Measurements from ENCODE around the gene TTLL3. TPM values are rescaled to one million over a fixed set of nuclear protein-coding genes. Genes with fewer than 3 reads are reported as not detected.

TTLL3 gene
- total RNA-seq, 1 donor from 2014 or later = 34.4 TPM

DNA sequence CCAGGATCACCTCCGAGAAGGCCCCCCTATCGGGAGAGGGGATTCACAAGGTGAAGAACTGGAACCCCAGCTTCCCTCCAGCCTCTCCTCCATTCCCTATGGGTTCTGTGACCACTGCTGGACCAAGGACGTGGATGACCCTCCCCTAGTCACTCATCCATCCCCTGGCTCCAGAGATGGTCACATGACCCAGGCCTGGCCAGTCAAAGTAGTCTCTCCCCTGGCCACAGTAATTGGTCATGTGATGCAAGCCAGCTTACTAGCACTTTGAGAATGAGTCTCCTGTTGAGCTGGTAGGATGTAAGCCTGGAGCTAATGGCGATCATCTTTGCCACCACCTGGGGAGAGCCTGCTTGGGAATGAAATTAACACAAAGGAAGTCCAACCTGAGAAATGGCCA, 44.2 kb upstream of the TTLL3 start:
- Mint-ChIP-seq H3K9me3 (ENCODE audit: unreplicated experiment) (no peaks in the 10 kb centered on the region), H3K27ac (ENCODE audit: unreplicated experiment) (no peak overlapping the region), H3K4me3 (ENCODE audit: unreplicated experiment) (no peak overlapping the region), H3K36me3 (ENCODE audit: low read depth, unreplicated experiment) (peaks cover 9% of the 10 kb centered on the region), H3K4me1 (ENCODE audit: unreplicated experiment) (peaks cover 23% of the 10 kb centered on the region), H3K27me3 (ENCODE audit: unreplicated experiment) (peaks cover 10% of the 10 kb centered on the region)
- no peak for DNase-seq (ENCODE audit: low spot score)
- TF ChIP-seq, protein P1, sequence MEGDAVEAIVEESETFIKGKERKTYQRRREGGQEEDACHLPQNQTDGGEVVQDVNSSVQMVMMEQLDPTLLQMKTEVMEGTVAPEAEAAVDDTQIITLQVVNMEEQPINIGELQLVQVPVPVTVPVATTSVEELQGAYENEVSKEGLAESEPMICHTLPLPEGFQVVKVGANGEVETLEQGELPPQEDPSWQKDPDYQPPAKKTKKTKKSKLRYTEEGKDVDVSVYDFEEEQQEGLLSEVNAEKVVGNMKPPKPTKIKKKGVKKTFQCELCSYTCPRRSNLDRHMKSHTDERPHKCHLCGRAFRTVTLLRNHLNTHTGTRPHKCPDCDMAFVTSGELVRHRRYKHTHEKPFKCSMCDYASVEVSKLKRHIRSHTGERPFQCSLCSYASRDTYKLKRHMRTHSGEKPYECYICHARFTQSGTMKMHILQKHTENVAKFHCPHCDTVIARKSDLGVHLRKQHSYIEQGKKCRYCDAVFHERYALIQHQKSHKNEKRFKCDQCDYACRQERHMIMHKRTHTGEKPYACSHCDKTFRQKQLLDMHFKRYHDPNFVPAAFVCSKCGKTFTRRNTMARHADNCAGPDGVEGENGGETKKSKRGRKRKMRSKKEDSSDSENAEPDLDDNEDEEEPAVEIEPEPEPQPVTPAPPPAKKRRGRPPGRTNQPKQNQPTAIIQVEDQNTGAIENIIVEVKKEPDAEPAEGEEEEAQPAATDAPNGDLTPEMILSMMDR (IDR thresholded peaks at IDR 0.05; ENCODE audit: unreplicated experiment) = no peak

DNA sequence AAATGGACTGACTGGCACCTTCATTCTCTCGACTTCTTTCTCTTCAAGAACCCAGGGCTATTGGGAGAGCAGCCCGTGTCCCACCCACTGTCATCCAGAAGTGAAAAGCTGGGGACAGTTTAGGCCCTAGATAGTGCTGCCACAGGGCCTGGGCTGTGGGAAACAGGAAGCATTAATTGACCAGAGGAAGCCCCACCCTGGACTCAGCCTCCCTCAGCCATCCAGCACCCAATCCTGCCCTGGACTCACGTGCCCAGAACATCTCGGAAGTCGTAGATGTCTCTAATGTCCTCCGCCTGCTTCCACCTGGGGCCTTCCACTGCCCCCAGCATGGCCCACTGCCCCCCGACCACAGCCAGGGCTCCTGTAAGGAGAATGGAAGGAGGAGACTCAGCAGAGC, 42.6 kb upstream of the TTLL3 start:
- Mint-ChIP-seq H3K36me3 (ENCODE audit: low read depth, unreplicated experiment) (peaks cover 7% of the 10 kb centered on the region), H3K4me1 (ENCODE audit: unreplicated experiment) (peaks cover 27% of the 10 kb centered on the region), H3K9me3 (ENCODE audit: unreplicated experiment) (no peaks in the 10 kb centered on the region), H3K27ac (ENCODE audit: unreplicated experiment) (no peak overlapping the region), H3K4me3 (ENCODE audit: unreplicated experiment) (peak overlapping the region; percentile 47), H3K27me3 (ENCODE audit: unreplicated experiment) (peaks cover 10% of the 10 kb centered on the region)
- TF ChIP-seq, protein P1 (IDR thresholded peaks at IDR 0.05; ENCODE audit: unreplicated experiment) = no peak
- no peak for DNase-seq (ENCODE audit: low spot score)

DNA sequence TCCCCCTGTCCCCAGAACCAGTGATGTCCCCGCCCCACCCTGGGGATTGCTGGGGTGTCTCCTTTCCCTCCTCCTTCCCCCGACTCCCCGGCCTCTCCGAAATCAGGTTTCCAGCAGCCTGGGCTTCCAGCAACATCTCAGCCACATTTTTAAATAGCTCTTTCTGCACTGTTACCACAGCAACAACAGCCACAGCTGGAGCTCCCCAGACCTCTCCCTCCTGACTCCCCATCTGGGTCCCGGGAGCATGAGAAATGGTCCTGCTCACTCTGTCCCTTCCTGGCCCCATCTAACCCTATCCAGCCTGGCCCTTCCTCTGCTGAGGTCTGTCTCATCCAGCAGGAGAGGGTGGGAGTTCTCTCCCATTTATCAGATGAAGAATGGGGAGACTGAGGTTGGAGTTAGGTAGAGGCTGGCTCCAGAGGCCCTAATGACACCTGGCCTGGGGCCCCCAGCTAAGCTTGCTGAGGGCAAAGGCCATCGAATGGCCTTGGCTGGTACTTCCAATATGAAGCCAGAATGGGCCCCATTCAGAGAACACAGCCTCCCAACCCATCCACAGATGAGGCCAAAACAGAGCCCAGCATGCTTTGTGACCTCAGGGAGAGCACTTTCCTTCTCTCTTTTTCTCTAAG, 41.8 kb upstream of the TTLL3 start:
- no peak overlapping the region for H3K27ac Mint-ChIP-seq (ENCODE audit: unreplicated experiment)
- TF ChIP-seq, protein P1 (IDR thresholded peaks at IDR 0.05; ENCODE audit: unreplicated experiment) = no peak
- peaks cover 7% of the 10 kb centered on the region for H3K36me3 Mint-ChIP-seq (ENCODE audit: low read depth, unreplicated experiment)
- H3K4me3 Mint-ChIP-seq (ENCODE audit: unreplicated experiment) = peak overlapping the region; percentile 47
- no peaks in the 10 kb centered on the region for H3K9me3 Mint-ChIP-seq (ENCODE audit: unreplicated experiment)
- peaks cover 30% of the 10 kb centered on the region for H3K4me1 Mint-ChIP-seq (ENCODE audit: unreplicated experiment)
- no peak for DNase-seq (ENCODE audit: low spot score)
- H3K27me3 Mint-ChIP-seq (ENCODE audit: unreplicated experiment) = peaks cover 10% of the 10 kb centered on the region

DNA sequence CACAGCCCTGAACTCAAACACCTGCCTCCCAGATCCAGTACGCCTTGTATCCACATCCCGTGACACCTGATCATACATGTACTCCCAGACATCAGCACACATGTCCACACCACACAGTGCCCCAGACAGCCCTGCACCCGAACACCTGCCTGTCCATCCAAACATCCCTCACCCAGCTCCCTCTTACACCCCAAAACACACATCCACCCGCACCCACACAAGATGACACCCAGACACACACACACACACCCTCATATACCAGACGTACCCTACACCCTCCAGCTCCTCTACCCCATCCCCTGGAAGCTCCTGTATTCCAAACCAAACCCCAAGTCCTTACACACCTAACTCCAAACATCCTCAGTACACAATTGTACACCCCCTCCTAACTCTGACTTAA, 41.0 kb upstream of the TTLL3 start:
- TF ChIP-seq, protein P1 (IDR thresholded peaks at IDR 0.05; ENCODE audit: unreplicated experiment) = no peak
- no peak overlapping the region for H3K27ac Mint-ChIP-seq (ENCODE audit: unreplicated experiment)
- no peaks in the 10 kb centered on the region for H3K9me3 Mint-ChIP-seq (ENCODE audit: unreplicated experiment)
- H3K4me1 Mint-ChIP-seq (ENCODE audit: unreplicated experiment) = peaks cover 30% of the 10 kb centered on the region
- DNase-seq (ENCODE audit: low spot score) = no peak
- H3K27me3 Mint-ChIP-seq (ENCODE audit: unreplicated experiment) = peaks cover 10% of the 10 kb centered on the region
- peak overlapping the region; percentile 49 for H3K4me3 Mint-ChIP-seq (ENCODE audit: unreplicated experiment)
- H3K36me3 Mint-ChIP-seq (ENCODE audit: low read depth, unreplicated experiment) = peaks cover 7% of the 10 kb centered on the region

DNA sequence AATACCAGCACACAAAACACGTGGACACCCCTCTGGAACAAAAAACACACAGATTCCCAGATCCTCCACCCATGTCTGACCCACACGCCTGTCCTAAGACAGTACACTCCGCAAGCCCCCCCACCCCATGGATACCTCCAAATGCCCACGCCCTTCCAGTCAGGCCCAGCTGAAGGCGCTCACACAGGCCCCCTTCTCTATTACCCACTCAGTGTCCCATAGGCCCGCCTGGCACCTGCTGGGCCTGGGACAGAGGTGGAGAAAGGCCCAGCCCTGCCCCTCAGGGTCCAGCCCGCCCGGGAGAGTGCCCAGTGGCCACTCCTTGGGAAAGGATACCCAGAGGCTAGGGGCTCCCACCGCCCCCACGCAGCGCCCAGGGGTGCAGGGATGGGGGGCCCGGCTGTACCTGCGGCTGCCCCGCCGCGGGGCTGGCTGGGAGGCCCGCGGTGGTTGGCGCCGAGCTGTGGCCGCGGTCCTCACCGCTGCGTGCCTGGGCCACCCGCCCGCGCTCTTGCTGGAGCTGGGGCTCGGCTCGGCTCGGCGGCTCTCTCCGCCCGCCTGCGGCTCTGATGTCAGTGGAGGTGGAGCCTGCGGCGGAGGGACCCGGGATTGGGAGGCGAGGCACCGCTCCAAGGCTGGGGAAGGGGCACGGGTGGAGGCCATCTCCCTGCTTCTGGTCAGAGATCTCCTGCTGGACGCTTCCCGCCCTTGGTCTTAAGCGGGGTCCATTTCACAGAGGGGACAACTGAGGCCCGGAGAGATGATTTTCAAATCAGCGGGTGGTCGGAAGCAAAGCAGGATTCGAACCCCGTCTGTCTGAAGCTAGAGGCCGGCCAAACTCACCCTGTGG, 40.4 kb upstream of the TTLL3 start, which contains the start of gene CAMK1:
TSS of gene CAMK1 (minus strand) at position 522 of the 850 bp plus-strand sequence. CDS start 2,198 bp downstream, outside the sequence.
- Mint-ChIP-seq H3K4me3 (ENCODE audit: unreplicated experiment) (peak within 1 kb of the TSS; percentile 49), H3K4me1 (ENCODE audit: unreplicated experiment) (peaks cover 30% of the 10 kb centered on the region), H3K36me3 (ENCODE audit: low read depth, unreplicated experiment) (peaks cover 7% of the 10 kb centered on the region), H3K27ac (ENCODE audit: unreplicated experiment) (no peak within 1 kb of the TSS), H3K9me3 (ENCODE audit: unreplicated experiment) (no peaks in the 10 kb centered on the region), H3K27me3 (ENCODE audit: unreplicated experiment) (peaks cover 10% of the 10 kb centered on the region)
- TF ChIP-seq, protein P1 (IDR thresholded peaks at IDR 0.05; ENCODE audit: unreplicated experiment) = no peak
- peak; percentile 70 for DNase-seq (ENCODE audit: low spot score)
